A549 (cell line): ENCODE data around the gene SMPDL3B.

Source experiments
- CTCF ChIP-seq: fragments of >200 bp; sonication (Bioruptor Twin); formaldehyde crosslinking; IDR thresholded peaks from 3 replicates; pipeline ENCODE4 v1.5.1; 2016
- EP300 ChIP-seq, 2 experiments: fragments of >200 bp; sonication (Bioruptor Twin); formaldehyde crosslinking; IDR thresholded peaks; 2 replicates in 1 of 2; 3 replicates in 1 of 2; pipeline ENCODE4 v1.6.1; 2016 to 2017
- MAX ChIP-seq: IDR thresholded peaks from 2 replicates; pipeline ENCODE4 v1.6.1; 2012
- MAZ ChIP-seq: fragments of 150-350 bp; IDR thresholded peaks from 2 replicates; pipeline ENCODE4 v1.6.1; 2014; ENCODE audit warnings: antibody characterized with exemption, low read depth, low read length, borderline replicate concordance
- MYC ChIP-seq: IDR thresholded peaks from 2 replicates; pipeline ENCODE4 v1.6.1; 2012; ENCODE audit warnings: mild to moderate bottlenecking, inconsistent platforms, low read length, improper control_type of control experiment, borderline replicate concordance
- NFE2L2 ChIP-seq: fragments of 150-350 bp; conservative IDR thresholded peaks from 2 replicates; pipeline ENCODE4 v1.6.1; 2014; ENCODE audit warnings: low read length
- RFX5 ChIP-seq: fragments of 450-650 bp; IDR thresholded peaks from 2 replicates; pipeline ENCODE4 v1.7.1; 2014; ENCODE audit warnings: antibody characterized with exemption, mild to moderate bottlenecking, moderate library complexity
- SREBF2 ChIP-seq: fragments of 450-650 bp; IDR thresholded peaks from 2 replicates; pipeline ENCODE4 v1.6.1; 2014; ENCODE audit warnings: mild to moderate bottlenecking, moderate library complexity

- TF ChIP-seq MAZ = no peak
- no peak for TF ChIP-seq MYC
- TF ChIP-seq CTCF = no peak
- TF ChIP-seq EP300 (IDR thresholded peaks at IDR 0.05) = no peak
- no peak for TF ChIP-seq RFX5
- TF ChIP-seq SREBF2 = no peak
- TF ChIP-seq NFE2L2 = no peak
- no peak for TF ChIP-seq MAX
Measured at GRCh38 chr1:27980216-27980845, 45.5 kb downstream of the SMPDL3B start.
